Stimulated activated CD4-positive, alpha-beta T cell treated with anti-CD3 and anti-CD28 coated beads, Interleukin-1b, Interleukin-23, amount 100 ng/mL, for 1 hour (primary cell): Measurements from ENCODE around the gene CBR1.

Source experiments
- DNase-seq, 2 donors: peaks; one replicate each; pipeline ENCODE4 v3.0.0-alpha.2; 2020; ENCODE audit warnings: low read depth in 2 of 2

CBR1 gene

GRCh38 chr21:36115138-36115730, 45.4 kb downstream of the CBR1 start:
- no peak for DNase-seq

GRCh38 chr21:36117286-36117741, 47.5 kb downstream of the CBR1 start:
- no peak for DNase-seq

DNA sequence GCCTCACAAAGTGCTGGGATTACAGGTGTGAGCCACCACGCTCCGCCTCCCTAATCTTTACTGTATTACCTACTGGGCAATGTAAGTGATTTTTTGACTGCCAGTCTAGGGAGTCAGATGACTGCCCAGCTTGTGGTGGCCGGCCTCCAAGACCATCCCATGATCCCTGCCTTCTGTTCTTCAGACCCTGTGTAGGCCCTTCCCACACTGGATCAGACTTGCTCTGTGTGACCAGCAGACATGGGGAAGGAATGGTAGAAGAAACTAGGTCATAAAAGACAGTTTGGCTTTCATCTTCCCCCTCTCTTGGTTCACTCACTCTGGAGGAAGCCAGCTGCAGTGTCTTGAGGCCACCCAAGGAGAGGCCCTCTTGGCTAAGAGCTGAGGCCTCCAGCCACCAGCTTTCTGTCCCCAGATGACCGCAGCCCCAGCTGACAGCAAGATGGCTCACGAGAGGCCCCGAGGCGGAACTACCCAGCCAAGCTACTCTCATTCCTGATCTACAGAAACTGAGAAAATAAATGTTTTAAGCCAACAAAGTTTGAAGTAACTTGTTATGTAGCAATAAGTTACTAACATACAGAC, 50.6 kb downstream of the CBR1 start:
- no peak for DNase-seq
